HepG2 (cell line): ENCODE data around the gene TFRC. TPM values are rescaled to one million over a fixed set of nuclear protein-coding genes. Genes with fewer than 3 reads are reported as not detected.
"Not testable (repeated sequence)": the region's sequence is repeated elsewhere in the genome, so short reads cannot be mapped to it uniquely, and the experiment has no call there.

Source experiments
- ATAC-seq: fragments of 200-7000 bp; cut with Tn5 transposase; 3 replicates; pipeline ENCODE4 v1.9.1; 2020; ENCODE audit warnings: mild to moderate bottlenecking, moderate library complexity
- BruUV-seq: library from RNA; stranded (reverse); fragments of 400-500 nt; replicated peaks from 2 replicates; lab custom pipeline; 2021; lab: Mats Ljungman, UMichigan
- CTCF ChIA-PET: fragments of 300-600 bp; formaldehyde crosslinking; extraction: SDS; loops from one replicate; lab custom pipeline; 2021; ENCODE audit warnings: low total read pairs, inconsistent platforms, low intra/inter-chr PET ratio; lab: Yijun Ruan, JAX
- POLR2A ChIA-PET: fragments of 350-600 bp; sonication (Branson Sonifier 250); formaldehyde crosslinking; loops from one replicate; lab custom pipeline; 2020; ENCODE audit warnings: antibody characterized with exemption, inconsistent platforms; lab: Yijun Ruan, JAX
- DNase-seq: peaks from one replicate; pipeline ENCODE4 v3.0.0-alpha.2; 2015; ENCODE audit warnings: low spot score
- FAIRE-seq: peaks from 3 replicates; lab custom pipeline; 2011; peaks lifted over from hg19 to GRCh38; lab: Jason Lieb, UNC
- H2AFZ ChIP-seq: one replicate; pipeline ENCODE4 v1.6.1; 2011; ENCODE audit warnings: low read length, inconsistent platforms
- H3K27ac ChIP-seq: fragments of 300-600 bp; 3 replicates; pipeline ENCODE4 v1.8.0; 2011; ENCODE audit warnings: mixed run types, mild to moderate bottlenecking, mixed read lengths, low read length, inconsistent platforms; ENCODE audit not compliant: insufficient read depth; ENCODE audit errors: extremely low read length
- H3K27me3 ChIP-seq, 2 experiments: fragments of 200-600 bp in 1 of 2; 2 replicates in 1 of 2; 3 replicates in 1 of 2; pipeline versions ENCODE4 v1.6.0 to v1.8.0; 2011; ENCODE audit warnings: low read length in 2 of 2, mild to moderate bottlenecking in 2 of 2, moderate library complexity in 2 of 2, inconsistent platforms in 1 of 2; ENCODE audit not compliant: insufficient read depth in 2 of 2, control insufficient read depth in 1 of 2
- H3K36me3 ChIP-seq, 2 experiments: fragments of 200-600 bp in 1 of 2; replicated peaks in 1 of 2; 2 replicates in 1 of 2; 3 replicates in 1 of 2; pipeline versions ENCODE4 v1.5.1 to v1.8.0; 2011; ENCODE audit warnings: low read length in 2 of 2, inconsistent platforms in 1 of 2; ENCODE audit not compliant: insufficient read depth in 2 of 2, control insufficient read depth in 1 of 2
- H3K4me1 ChIP-seq: 2 replicates; pipeline ENCODE4 v1.5.1; 2012; ENCODE audit warnings: low read length, inconsistent platforms; ENCODE audit not compliant: insufficient read depth
- H3K4me2 ChIP-seq: 2 replicates; pipeline ENCODE4 v1.6.0; 2011; ENCODE audit warnings: low read depth, low read length, inconsistent platforms
- H3K4me3 ChIP-seq, 3 experiments: fragments of 200-600 bp in 1 of 3; sonication (generic), shearing (Covaris generic) in 1 of 3; replicated peaks in 1 of 3; 2 replicates each; pipeline ENCODE4 v1.5.1; 2011 to 2016; ENCODE audit warnings: low read length in 3 of 3, inconsistent platforms in 2 of 3, low read depth in 2 of 3, mild to moderate bottlenecking in 2 of 3, control low read depth in 1 of 3, mixed read lengths in 1 of 3; ENCODE audit not compliant: insufficient read depth in 1 of 3
- H3K79me2 ChIP-seq: one replicate; pipeline ENCODE4 v1.6.1; 2011; ENCODE audit warnings: low read length, inconsistent platforms; ENCODE audit not compliant: insufficient read depth
- H3K9ac ChIP-seq: 2 replicates; pipeline ENCODE4 v1.6.0; 2011; ENCODE audit warnings: mild to moderate bottlenecking, low read depth, low read length, inconsistent platforms; ENCODE audit not compliant: insufficient read depth
- H3K9me3 ChIP-seq: 2 replicates; pipeline ENCODE4 v1.5.1; 2012; ENCODE audit warnings: mild to moderate bottlenecking, low read length
- H4K20me1 ChIP-seq: 2 replicates; pipeline ENCODE4 v1.6.0; 2011; ENCODE audit warnings: inconsistent platforms, mild to moderate bottlenecking, low read length, moderate library complexity; ENCODE audit not compliant: insufficient read depth
- SOX6 ChIP-seq, 2 experiments: fragments of 450-650 bp in 1 of 2; sonication (generic) in 1 of 2; formaldehyde crosslinking in 1 of 2; IDR thresholded peaks; 2 replicates each; pipeline versions ENCODE4 v1.4.0 to v1.6.1; 2017 to 2020; ENCODE audit warnings: antibody characterized with exemption in 1 of 2, mild to moderate bottlenecking in 1 of 2, missing genetic modification reagents in 1 of 2
- ZNF552 ChIP-seq: sonication (generic); formaldehyde crosslinking; IDR thresholded peaks from 2 replicates; pipeline ENCODE4 v1.9.0; 2022; ENCODE audit warnings: missing genetic modification reagents, mild to moderate bottlenecking, borderline replicate concordance
- WGBS: methylation state at CpG from one replicate; pipeline ENCODE4 v1.1.6; 2017; ENCODE audit warnings: low lambda C conversion rate; 5-methylcytosine and 5-hydroxymethylcytosine counted together
- in situ Hi-C: cut with HindIII; loops from 2 replicates; pipeline ENCODE4 v1.10.0; 2017; ENCODE audit warnings: low pct_unique_long_range_greater_than_20kb; ENCODE audit not compliant: extremely low pct_ligation_motif_present
- intact Hi-C: fragments of 100-400 bp; cut with micrococcal nuclease; formaldehyde crosslinking; loops from one replicate; pipeline ENCODE4 v1.10.0; 2022; ENCODE audit not compliant: unreplicated experiment
- polyA plus RNA-seq, 8 experiments: library from polyadenylated mRNA; depleted of rRNA in 3 of 8; stranded (reverse) in 7 of 8; unstranded in 1 of 8; fragments of >200 nt; fragmentation: Illumina TruSeq in 4 of 8; extraction: Trizol in 4 of 8; gene quantifications; 2 replicates each; pipeline versions ENCODE4 v1.2.1 to v1.2.3, GENCODE V29; 2011 to 2016; ENCODE audit warnings: low read depth in 4 of 8, missing spikeins in 1 of 8, mixed read lengths in 1 of 8; ENCODE audit not compliant: insufficient read depth in 1 of 8
- total RNA-seq, 5 experiments: library from RNA; depleted of rRNA; stranded (reverse); fragments of >200 nt; fragmentation: Illumina TruSeq; extraction: Trizol; gene quantifications; 2 replicates each; pipeline ENCODE4 v1.2.3, GENCODE V29; 2016; ENCODE audit warnings: low read depth in 1 of 5

TFRC gene
- total and polyA plus RNA-seq, 2 of the 13 experiments (the other 11 are each of a cell fraction or from before 2014, with no cell fraction given) = 188 to 274 TPM

DNA sequence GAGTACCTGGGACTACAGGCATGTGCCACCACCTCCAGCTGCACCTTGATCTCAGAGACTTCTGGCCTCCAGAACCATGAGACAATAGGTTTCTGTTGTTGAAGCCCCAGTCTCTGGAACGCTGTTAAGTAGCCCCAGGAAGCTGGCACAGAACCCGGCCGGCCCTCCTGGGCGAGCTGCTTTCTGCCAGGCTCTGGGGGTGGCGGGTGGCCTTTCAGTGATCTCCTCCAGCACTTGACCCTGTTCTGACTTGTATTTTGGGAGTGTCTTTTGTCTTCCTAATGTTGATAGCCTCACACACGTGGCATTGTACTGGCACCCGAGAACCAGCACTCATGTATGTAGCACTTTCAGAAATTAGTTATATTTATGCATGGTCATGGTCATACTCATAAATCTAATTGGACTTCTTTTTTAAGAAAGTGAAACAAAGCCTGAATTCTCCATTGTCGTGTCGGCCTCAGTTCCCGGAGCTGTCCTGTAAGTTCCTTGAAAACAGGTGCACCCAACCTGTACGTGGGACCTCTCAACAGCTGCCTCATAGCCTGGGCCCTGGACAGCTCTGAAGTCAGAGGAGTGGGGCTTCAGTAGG lies 74.0 kb downstream of the TFRC start (continued):
- TF ChIP-seq SOX6 (IDR thresholded peaks at IDR 0.05) = no peak
- no peak for TF ChIP-seq SOX6 (CRISPR knock-in tag; IDR thresholded peaks at IDR 0.05)
- no peak for TF ChIP-seq ZNF552

DNA sequence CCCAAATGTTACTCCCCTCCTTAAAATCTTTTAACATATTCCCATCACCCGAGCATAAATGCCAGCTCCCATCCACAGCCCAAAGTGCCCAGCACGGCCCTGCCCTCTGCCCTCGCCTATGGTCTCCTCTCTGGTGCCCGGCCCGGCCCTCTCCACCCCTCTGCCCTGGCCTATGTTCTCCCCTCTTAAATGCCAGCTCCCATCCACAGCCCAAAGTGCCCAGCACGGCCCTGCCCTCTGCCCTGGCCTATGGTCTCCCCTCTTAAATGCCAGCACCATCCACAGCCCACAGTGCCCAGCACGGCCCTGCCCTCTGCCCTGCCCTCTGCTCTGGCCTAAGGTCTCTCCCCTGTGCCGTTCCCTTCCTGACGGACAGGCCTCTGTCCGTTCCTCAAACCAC lies 76.6 kb downstream of the TFRC start:
- POLR2A ChIA-PET, H3K4me1 ChIP-seq, in situ Hi-C loops, H3K9ac ChIP-seq, DNase-seq, H3K4me3 ChIP-seq, H3K27ac ChIP-seq, H3K4me2 ChIP-seq, FAIRE-seq, H3K36me3 ChIP-seq, H4K20me1 ChIP-seq, BruUV-seq, H2AFZ ChIP-seq, H3K79me2 ChIP-seq, H3K9me3 ChIP-seq, intact Hi-C loops, CTCF ChIA-PET, ATAC-seq: not testable (repeated sequence)
- H3K27me3 ChIP-seq = peaks cover 4 to 46% of the 10 kb centered on the region in 2 experiments; a peak in 3 of 5 replicates
- 27% methylated on average over 10 of the region's 10 CpGs for WGBS

- H3K79me2 ChIP-seq, H3K9me3 ChIP-seq, POLR2A ChIA-PET, ATAC-seq, BruUV-seq, H3K36me3 ChIP-seq, H3K4me1 ChIP-seq, H2AFZ ChIP-seq, CTCF ChIA-PET, H3K9ac ChIP-seq, in situ Hi-C loops, FAIRE-seq, DNase-seq, H3K27ac ChIP-seq, H3K4me2 ChIP-seq, intact Hi-C loops, H3K4me3 ChIP-seq, H4K20me1 ChIP-seq: not testable (repeated sequence)
- H3K27me3 ChIP-seq = peaks cover 6 to 54% of the 10 kb centered on the region in 2 experiments; a peak in 3 of 5 replicates
- 26% methylated on average over 16 of the region's 17 CpGs for WGBS
These were observed 77.4 kb downstream of the TFRC start for GRCh38 chr3:196004359-196005052.
